NCI-H1105 (cell line): ENCODE data around the gene SLC25A1.

ENCODE experiments used
- DNase-seq: peaks from one replicate; lab custom pipeline; 2025; lab: John Stamatoyannopoulos, UW

Gene SLC25A1

DNA sequence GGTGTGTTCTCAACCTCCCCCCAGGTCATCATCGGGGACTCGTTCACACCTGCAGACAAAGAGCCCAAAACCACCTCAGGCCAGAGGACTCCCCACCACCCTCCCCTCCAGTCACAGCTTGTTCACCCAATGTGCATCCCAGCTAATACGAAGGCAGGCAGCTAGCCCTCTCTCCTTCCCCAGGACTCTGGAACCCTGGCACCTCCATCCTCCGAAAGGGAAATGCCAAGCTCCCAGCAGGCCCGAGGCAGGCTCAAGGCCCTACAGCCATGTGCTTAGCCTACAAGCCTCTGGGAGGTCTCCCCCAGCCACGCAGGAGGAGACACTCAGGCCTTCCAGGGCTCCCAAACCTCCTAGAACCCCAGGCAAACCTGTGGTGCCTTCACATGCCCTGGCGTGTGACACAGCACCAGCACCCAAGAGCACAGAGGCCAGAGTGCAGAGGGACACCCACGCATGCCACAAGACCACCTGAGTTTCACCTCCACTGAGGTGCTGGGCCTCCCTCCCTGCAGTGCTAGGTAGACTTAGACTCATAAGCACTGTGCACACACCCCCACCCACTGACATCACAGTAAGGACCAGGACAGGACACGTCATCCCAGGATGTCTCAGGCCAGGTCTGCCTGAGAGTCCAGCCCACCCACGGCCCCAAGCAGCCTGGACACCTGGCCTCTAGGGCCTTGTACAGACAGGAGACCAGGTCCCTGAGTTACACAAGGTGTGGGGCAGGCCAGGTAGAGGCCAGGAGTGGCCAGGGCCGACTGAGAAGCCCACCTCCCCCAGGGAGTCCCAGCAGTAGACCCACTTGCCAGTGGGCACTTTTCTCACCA is 40.9 kb downstream of the SLC25A1 start:
- no peak for DNase-seq

DNA sequence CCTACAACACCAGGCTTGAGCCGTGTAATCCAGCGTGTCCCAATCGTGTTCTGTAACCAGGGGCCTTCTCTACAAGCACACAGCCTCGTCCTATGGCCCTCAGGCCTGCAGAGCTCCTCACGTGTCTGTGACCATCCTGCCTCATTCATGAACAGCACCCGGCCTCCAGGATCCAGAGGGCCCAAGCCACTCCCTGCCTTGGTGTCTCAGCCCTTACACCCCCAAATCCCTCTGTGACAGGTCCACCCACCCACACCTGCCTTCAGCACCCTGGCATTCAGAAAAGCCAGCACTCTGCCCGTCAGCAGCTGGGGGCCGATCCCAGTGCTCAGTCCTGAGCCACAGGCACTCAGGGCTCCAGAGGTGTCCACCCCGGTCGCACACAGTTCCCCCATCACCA is 41.6 kb downstream of the SLC25A1 start:
- no peak for DNase-seq

GRCh38 chr22:19134874-19135273 is 43.7 kb downstream of the SLC25A1 start:
- DNase-seq = no peak

DNA sequence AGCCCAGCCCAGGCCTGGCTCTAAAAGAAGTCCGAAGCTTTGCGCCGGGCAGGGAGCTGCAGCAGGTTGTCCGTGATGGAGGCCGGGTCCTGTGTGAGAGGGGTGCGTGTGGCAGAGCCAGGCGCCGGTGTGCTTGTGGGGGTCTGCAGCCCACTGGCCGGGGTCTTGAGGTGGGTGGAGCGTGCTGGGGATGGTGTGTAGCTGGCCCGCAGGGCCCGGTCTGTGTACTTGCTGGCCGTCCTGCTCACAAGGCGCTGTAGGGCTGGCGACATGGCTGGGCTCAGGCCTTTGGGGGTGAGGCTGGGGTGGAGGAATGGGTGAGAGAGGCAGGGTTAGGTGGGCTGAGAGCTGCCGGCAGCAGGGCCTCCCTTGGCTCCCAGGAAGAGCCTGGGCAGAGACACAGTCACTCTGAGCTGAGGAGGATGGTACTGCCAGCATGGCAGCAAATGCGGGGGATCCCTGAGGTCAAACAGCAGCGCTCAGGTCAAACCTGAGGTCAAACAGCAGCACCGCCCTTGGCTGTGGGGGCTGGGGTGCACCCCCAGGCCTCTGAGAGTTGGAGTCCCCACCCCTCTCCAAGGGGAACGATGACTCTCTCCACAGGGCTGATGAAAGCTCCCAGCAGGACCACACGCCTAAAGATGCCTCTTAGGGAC is 44.2 kb downstream of the SLC25A1 start:
- DNase-seq = no peak

DNA sequence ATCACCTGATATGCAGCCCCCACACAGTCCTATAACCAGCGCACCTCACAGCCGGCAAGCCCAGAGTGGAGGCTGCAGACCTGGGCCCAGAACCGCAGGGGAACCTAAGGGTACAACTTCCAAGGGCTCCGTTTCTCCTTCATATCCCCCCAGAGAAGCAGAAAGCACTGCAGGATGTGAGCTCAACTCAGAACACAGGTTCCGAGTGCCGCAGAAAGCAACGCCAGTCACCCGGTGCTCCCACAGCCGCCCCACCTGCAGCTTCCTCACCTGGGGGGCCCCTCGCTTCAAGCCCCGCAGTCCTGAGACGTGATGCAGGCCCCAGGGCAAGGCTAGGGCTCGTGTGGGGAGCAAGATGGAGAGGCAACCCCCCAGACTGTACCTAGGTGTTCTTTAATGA is 45.0 kb downstream of the SLC25A1 start:
- DNase-seq = no peak

- DNase-seq = no peak
These were observed 45.7 kb downstream of the SLC25A1 start for GRCh38 chr22:19132693-19133400.

- no peak for DNase-seq
These were observed 46.4 kb downstream of the SLC25A1 start for GRCh38 chr22:19132153-19132552.

DNA sequence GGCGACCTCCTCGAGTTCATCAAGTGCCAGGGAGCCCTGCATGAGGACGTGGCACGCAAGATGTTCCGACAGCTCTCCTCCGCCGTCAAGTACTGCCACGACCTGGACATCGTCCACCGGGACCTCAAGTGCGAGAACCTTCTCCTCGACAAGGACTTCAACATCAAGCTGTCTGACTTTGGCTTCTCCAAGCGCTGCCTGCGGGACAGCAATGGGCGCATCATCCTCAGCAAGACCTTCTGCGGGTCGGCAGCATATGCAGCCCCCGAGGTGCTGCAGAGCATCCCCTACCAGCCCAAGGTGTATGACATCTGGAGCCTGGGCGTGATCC is 46.9 kb downstream of the SLC25A1 start:
- DNase-seq = no peak

DNA sequence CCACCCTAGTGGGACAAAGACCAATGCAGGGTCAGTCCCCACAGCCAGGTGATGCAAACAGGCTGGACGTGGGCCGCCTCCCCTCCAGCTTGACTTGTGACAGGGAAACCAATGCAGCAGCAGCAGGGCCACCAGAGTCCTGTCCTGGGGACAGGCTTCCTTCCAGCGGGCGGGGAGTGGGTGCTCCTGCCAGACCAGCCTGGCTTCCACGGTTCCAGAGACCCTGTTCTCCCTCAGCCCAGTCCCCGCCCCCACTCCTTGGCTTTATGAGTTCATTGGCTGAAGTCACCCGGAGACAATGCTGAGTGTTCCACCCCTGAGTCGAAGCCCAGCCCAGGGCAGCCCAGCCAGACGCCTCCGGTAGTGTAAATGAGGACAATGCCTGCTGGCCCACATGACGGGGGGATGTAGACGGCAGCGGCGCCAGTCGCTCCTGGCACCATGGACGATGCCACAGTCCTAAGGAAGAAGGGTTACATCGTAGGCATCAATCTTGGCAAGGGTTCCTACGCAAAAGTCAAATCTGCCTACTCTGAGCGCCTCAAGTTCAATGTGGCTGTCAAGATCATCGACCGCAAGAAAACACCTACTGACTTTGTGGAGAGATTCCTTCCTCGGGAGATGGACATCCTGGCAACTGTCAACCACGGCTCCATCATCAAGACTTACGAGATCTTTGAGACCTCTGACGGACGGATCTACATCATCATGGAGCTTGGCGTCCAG is 47.4 kb downstream of the SLC25A1 start, which contains the start of gene TSSK2:
TSS of gene TSSK2 (plus strand) at position 350 of the 726 bp plus-strand sequence. CDS start at position 442, 92 bp downstream.
- no peak for DNase-seq

DNA sequence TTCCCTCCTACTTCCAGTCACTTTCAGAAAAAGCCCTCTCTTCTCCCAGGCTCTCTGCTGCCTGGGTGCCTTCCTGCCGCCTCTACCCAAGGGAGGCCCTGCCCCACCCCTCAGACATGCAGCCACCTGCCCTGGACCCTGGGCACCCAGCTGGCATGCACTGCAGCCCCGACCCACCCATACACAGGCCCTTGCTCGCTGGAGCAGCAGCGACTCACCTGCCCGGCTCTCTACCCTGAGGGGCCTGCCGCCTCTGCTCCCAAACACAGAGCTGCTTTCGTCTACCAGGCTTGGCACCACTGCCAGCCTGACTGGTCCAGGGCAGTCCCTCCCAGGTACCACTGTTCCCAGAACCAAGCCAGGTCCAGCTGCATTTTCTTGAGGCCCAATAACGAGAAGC is 48.7 kb downstream of the SLC25A1 start:
- DNase-seq = no peak

GRCh38 chr22:19128946-19129727 is 49.4 kb downstream of the SLC25A1 start:
- DNase-seq = no peak

DNA sequence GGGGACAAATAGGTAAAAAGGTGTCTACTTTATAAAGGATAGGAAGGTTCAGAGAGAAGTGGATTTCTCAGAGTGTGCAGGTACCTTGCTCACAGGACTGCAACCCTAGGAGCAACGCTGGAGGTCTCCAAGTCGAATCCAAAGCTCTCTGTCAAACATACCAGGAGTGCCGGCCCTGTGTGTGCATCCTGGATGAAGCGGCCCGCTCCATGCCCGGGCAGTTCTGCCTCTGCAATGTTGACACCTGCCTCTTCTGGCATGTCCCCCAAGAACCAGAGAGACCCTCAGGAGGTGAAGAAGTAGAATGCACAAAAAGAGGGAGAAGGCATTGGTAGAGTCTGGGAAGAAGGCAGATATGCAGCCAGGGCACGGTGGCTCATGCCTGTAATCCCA is 50.5 kb downstream of the SLC25A1 start:
- no peak for DNase-seq

DNA sequence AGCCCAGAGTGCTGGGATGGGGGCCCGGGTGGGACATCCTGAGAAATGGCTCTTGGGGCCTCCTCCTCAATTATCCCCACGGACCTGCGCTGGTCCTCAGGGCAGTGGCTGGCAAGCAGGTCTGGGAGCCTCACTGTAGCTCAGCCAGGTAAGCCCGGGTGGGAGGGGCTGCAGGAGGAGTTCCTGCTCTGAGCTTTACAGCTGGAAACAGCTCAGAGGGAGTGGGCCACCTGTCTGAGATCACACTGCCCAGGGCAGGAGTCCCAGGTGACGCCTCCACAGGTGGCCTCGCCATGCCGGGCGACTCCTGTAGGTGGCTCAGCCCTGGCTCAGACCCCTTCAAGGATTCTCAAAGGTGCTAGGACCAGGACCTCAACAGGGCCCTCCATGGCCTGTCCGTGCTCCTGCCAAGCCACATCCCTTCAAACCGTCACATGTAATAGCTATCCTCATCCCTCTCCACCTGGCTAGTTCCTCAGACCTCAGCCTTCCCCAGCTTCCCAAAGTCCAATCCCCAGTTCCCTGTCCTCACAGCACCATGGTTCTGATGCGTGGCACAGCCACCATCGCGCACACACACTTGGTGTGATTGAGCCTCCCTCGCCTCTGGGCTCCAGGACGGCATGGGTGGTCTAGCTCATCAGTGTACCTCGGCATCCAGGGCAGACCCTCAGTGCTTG is 51.1 kb downstream of the SLC25A1 start:
- DNase-seq = no peak

GRCh38 chr22:19126309-19127273 is 51.9 kb downstream of the SLC25A1 start:
- DNase-seq = no peak
